HCT116 (cell line): ENCODE data around the gene PDC.

Experiments
- POLR2A ChIP-seq: IDR thresholded peaks from 2 replicates; pipeline ENCODE4 v1.7.0; 2011; ENCODE audit warnings: borderline replicate concordance; ENCODE audit not compliant: insufficient read depth, insufficient read length; ENCODE audit errors: extremely low read depth
- POLR2AphosphoS5 ChIP-seq: IDR thresholded peaks from 2 replicates; pipeline ENCODE4 v1.6.1; 2011; ENCODE audit warnings: mild to moderate bottlenecking, low read depth, low read length, moderate library complexity
- SIN3A ChIP-seq: IDR thresholded peaks from 2 replicates; pipeline ENCODE4 v1.6.1; 2012; ENCODE audit warnings: low read depth
- TF ChIP-seq, protein P1 (sequence below), 3 experiments: fragments of 200-600 bp in 1 of 3; sonication (generic) in 1 of 3; IDR thresholded peaks in 2 of 3; conservative IDR thresholded peaks in 1 of 3; 2 replicates each; pipeline ENCODE4 v1.5.1; 2012 to 2017; ENCODE audit warnings: low read depth in 2 of 3, low read length in 2 of 3, antibody characterized with exemption in 1 of 3, borderline replicate concordance in 1 of 3, control low read depth in 1 of 3, mild to moderate bottlenecking in 1 of 3, mixed read lengths in 1 of 3, mixed run types in 1 of 3, moderate library complexity in 1 of 3; ENCODE audit not compliant: insufficient read depth in 1 of 3

DNA sequence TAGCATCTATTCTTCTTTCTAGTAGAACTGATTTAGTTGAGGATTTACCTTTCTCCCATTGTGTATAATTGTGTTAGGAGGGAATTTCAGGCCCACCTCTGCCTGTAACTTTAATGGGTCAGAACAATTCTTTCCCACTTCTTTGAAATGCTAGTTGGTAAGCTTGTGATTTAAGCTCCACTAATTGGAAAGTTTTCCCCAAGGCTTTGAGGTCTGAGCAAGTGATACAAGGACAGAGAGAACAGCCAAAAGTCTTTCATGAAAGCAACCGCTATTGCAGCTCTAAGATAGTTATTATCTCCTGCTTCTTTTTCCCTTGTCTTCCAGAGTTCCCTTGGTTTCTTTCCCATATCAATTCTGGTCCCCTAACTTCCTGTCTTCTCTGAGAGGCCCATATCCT, 38.7 kb upstream of the PDC start:
- TF ChIP-seq POLR2A (no peak), POLR2AphosphoS5 (no peak), SIN3A (no peak)
- TF ChIP-seq, protein P1, sequence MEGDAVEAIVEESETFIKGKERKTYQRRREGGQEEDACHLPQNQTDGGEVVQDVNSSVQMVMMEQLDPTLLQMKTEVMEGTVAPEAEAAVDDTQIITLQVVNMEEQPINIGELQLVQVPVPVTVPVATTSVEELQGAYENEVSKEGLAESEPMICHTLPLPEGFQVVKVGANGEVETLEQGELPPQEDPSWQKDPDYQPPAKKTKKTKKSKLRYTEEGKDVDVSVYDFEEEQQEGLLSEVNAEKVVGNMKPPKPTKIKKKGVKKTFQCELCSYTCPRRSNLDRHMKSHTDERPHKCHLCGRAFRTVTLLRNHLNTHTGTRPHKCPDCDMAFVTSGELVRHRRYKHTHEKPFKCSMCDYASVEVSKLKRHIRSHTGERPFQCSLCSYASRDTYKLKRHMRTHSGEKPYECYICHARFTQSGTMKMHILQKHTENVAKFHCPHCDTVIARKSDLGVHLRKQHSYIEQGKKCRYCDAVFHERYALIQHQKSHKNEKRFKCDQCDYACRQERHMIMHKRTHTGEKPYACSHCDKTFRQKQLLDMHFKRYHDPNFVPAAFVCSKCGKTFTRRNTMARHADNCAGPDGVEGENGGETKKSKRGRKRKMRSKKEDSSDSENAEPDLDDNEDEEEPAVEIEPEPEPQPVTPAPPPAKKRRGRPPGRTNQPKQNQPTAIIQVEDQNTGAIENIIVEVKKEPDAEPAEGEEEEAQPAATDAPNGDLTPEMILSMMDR (IDR thresholded peaks at IDR 0.05 in 2 of 3, conservative IDR thresholded peaks at IDR 0.05 in 1 of 3; ENCODE audit: borderline replicate concordance in 1 of 3, insufficient read depth in 1 of 3, low read depth in 2 of 3, low read length in 2 of 3): no peak
